C4-2B (cell line): ENCODE measurements around the gene ATAD3B.
"Not testable (repeated sequence)": the region's sequence is repeated elsewhere in the genome, so short reads cannot be mapped to it uniquely, and the experiment has no call there.

Experiments used
- H3K27ac ChIP-seq: fragments of 450-650 bp; 2 replicates; pipeline ENCODE4 v1.5.1; 2017
- CTCF ChIP-seq: fragments of 450-650 bp; conservative IDR thresholded peaks from 2 replicates; pipeline ENCODE4 v1.5.1; 2017; ENCODE audit warnings: mild to moderate bottlenecking
- ZFX ChIP-seq: fragments of 450-650 bp; IDR thresholded peaks from 2 replicates; pipeline ENCODE4 v1.6.1; 2017

ATAD3B gene

GRCh38 chr1:1521331-1521730 lies 49.8 kb downstream of the ATAD3B start:
- H3K27ac ChIP-seq = no peak overlapping the region
- TF ChIP-seq CTCF = no peak
- TF ChIP-seq ZFX = no peak

- not testable (repeated sequence) for H3K27ac ChIP-seq
Measured at GRCh38 chr1:1522536-1522935, 51.0 kb downstream of the ATAD3B start.

- not testable (repeated sequence) for H3K27ac ChIP-seq
Measured at GRCh38 chr1:1523226-1523625, 51.7 kb downstream of the ATAD3B start.

- not testable (repeated sequence) for H3K27ac ChIP-seq
Measured at GRCh38 chr1:1523651-1524050, 52.1 kb downstream of the ATAD3B start.

GRCh38 chr1:1524750-1525383 lies 53.3 kb downstream of the ATAD3B start:
- H3K27ac ChIP-seq = not testable (repeated sequence)

GRCh38 chr1:1526476-1526875 lies 54.9 kb downstream of the ATAD3B start:
- not testable (repeated sequence) for H3K27ac ChIP-seq

- no peak for TF ChIP-seq CTCF
Measured at GRCh38 chr1:1527092-1527816, 55.7 kb downstream of the ATAD3B start.

GRCh38 chr1:1528301-1529267 lies 57.0 kb downstream of the ATAD3B start:
- H3K27ac ChIP-seq = no peak overlapping the region
- TF ChIP-seq ZFX (no peak), CTCF (no peak)

More at GRCh38 chr1:1527092-1527816, 55.7 kb downstream of the ATAD3B start:
- H3K27ac ChIP-seq = no peak overlapping the region

- no peak overlapping the region for H3K27ac ChIP-seq
- TF ChIP-seq ZFX = no peak
- TF ChIP-seq CTCF = no peak
Measured at GRCh38 chr1:1529321-1529720, 57.8 kb downstream of the ATAD3B start.

- TF ChIP-seq ZFX (no peak), CTCF (no peak)
- no peak overlapping the region for H3K27ac ChIP-seq
Measured at GRCh38 chr1:1529936-1530335, 58.4 kb downstream of the ATAD3B start.
